Neural cell (in vitro differentiated cells): ENCODE measurements around the gene MAML3. TPM values are rescaled to one million over a fixed set of nuclear protein-coding genes. Genes with fewer than 3 reads are reported as not detected.

Experiments used
- H2AFZ ChIP-seq: fragments of 200-600, 300-800 bp; sonication (generic), shearing (Covaris generic); 2 replicates; pipeline ENCODE4 v1.6.0; 2014; ENCODE audit warnings: low read depth, mild to moderate bottlenecking, antibody characterized with exemption, low read length, moderate library complexity
- H3F3A ChIP-seq: fragments of 200-600 bp; shearing (Covaris generic); 2 replicates; pipeline ENCODE4 v1.6.1; 2016; ENCODE audit warnings: mild to moderate bottlenecking, moderate library complexity, mixed read lengths, antibody characterized with exemption, low read length; ENCODE audit not compliant: insufficient read depth, poor library complexity, severe bottlenecking
- H3K27ac ChIP-seq: fragments of 200-600, 300-800 bp; sonication (generic), shearing (Covaris generic); 2 replicates; pipeline ENCODE4 v1.5.1; 2014; ENCODE audit warnings: mild to moderate bottlenecking, low read length, moderate library complexity
- H3K27me3 ChIP-seq: fragments of 300-800, 200-600 bp; sonication (generic), shearing (Covaris generic); 2 replicates; pipeline ENCODE4 v1.6.0; 2014; ENCODE audit warnings: mild to moderate bottlenecking, low read depth, low read length, moderate library complexity; ENCODE audit not compliant: insufficient read depth
- H3K36me3 ChIP-seq: fragments of 300-800, 200-600 bp; sonication (generic), shearing (Covaris generic); 2 replicates; pipeline ENCODE4 v1.5.1; 2014; ENCODE audit warnings: mild to moderate bottlenecking, antibody characterized with exemption, low read length, moderate library complexity; ENCODE audit not compliant: insufficient read depth
- H3K4me2 ChIP-seq: fragments of 300-800, 200-600 bp; sonication (generic), shearing (Covaris generic); 2 replicates; pipeline ENCODE4 v1.6.0; 2014; ENCODE audit warnings: mild to moderate bottlenecking, low read length
- H3K4me3 ChIP-seq: fragments of 300-800, 200-600 bp; sonication (generic), shearing (Covaris generic); 2 replicates; pipeline ENCODE4 v1.5.1; 2014; ENCODE audit warnings: mild to moderate bottlenecking, low read length, moderate library complexity
- H3K79me2 ChIP-seq: fragments of 200-600 bp; shearing (Covaris generic); replicated peaks from 2 replicates; pipeline ENCODE4 v1.6.0; 2014; ENCODE audit warnings: mild to moderate bottlenecking, low read length, moderate library complexity; ENCODE audit not compliant: insufficient read depth
- H3K9ac ChIP-seq: fragments of 300-800, 200-600 bp; sonication (generic), shearing (Covaris generic); 2 replicates; pipeline ENCODE4 v1.6.1; 2016; ENCODE audit warnings: mild to moderate bottlenecking, low read length, mixed read lengths
- H3K9me2 ChIP-seq: fragments of 200-600 bp; shearing (Covaris generic); 2 replicates; pipeline ENCODE4 v1.6.1; 2016; ENCODE audit warnings: mild to moderate bottlenecking, low read length, mixed read lengths; ENCODE audit not compliant: insufficient read depth
- H3K9me3 ChIP-seq: fragments of 200-600, 300-800 bp; sonication (generic), shearing (Covaris generic); 2 replicates; pipeline ENCODE4 v1.6.1; 2016; ENCODE audit warnings: mild to moderate bottlenecking, mixed run types, low read length, moderate library complexity, mixed read lengths
- H4K20me1 ChIP-seq: fragments of 200-600 bp; shearing (Covaris generic); 2 replicates; pipeline ENCODE4 v1.6.1; 2016; ENCODE audit warnings: mild to moderate bottlenecking, mixed run types; ENCODE audit not compliant: insufficient read depth
- EZH2 ChIP-seq: fragments of 200-600, 300-800 bp; shearing (Covaris generic), sonication (generic); IDR thresholded peaks from 2 replicates; pipeline ENCODE4 v1.6.1; 2014; ENCODE audit warnings: antibody characterized with exemption, low read length, borderline replicate concordance, mild to moderate bottlenecking; ENCODE audit not compliant: insufficient read depth, poor library complexity, severe bottlenecking
- RAD21 ChIP-seq: fragments of 450-650 bp; conservative IDR thresholded peaks from 2 replicates; pipeline ENCODE4 v1.6.1; 2014; ENCODE audit warnings: antibody characterized with exemption, mild to moderate bottlenecking, moderate library complexity
- SMC3 ChIP-seq: fragments of 450-650 bp; conservative IDR thresholded peaks from 2 replicates; pipeline ENCODE4 v1.6.1; 2014; ENCODE audit warnings: antibody characterized with exemption, mild to moderate bottlenecking, moderate library complexity; ENCODE audit not compliant: poor library complexity
- polyA plus RNA-seq: library from polyadenylated mRNA; depleted of rRNA; stranded (reverse); fragments of >200 nt; gene quantifications from 2 replicates; pipeline ENCODE4 v1.2.3, GENCODE V29; 2014
- TF ChIP-seq, protein P1 (sequence below): IDR thresholded peaks from 2 replicates; pipeline ENCODE4 v1.6.1; 2012; ENCODE audit warnings: borderline replicate concordance

The MAML3 gene
- polyA plus RNA-seq, 1 donor from 2014 or later, result 10.2 TPM

DNA sequence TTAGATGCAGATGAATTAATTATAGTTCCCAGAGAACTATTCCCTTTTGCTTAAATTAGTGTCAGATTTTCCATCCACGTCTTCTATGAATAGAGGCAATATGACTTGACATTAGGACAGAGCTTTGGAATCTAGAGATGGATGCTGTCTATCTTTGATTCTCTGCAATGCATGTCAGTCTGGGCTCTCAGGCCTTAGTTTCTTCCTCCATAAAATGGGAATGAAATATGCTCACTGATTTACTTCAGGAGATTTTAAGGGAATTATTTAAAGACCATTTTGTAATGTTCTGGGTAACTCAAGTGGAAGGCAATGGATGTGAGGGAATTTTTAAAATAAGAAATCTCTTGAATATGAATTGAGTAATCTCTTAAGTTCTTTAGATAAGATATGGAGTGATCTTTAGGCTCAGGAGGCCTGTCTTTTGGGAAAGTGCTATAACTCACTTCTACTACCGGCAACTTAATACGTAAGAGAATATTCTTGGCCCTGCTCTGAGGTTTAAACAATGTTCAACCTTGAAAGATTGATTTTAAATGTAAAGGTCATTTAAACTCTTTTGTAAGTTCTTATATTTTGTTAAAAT lies 459.4 kb downstream of the MAML3 start:
- no peaks in the 10 kb centered on the region for H3K79me2 ChIP-seq

DNA sequence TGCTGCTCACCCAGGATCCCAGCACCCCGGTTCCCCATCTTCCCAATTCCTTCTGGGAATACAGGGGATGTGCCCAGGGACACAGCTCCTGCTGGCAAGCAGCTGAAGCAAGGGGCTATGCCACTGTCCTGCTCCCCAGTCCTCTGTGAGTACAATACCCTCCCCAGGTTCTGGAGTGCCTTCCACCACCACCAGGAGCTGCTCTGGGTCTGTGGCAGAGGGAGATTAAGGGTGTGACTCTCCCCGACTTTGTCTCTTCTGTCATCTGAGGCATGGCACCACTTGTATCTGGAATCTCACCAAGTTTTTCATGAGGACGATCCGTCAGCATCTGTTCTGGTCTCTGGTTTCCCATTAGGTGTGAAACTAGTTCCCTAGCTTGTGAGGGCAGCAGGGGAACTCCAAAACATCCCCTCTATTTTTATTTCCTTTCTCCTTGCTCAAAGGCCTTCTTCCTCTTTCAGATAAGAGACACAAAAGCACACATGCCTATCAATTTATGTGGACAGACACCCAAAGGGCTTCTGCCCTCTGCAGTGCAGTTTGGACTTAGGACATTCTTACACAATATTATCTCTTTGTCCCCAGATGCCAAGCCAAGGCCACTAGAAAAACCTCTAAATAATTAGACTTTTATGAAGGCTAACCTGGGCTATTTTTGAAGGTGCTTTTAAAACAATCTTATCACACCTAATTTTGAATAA lies 461.5 kb downstream of the MAML3 start:
- no peaks in the 10 kb centered on the region for H3K9me2 ChIP-seq
- H3K4me3 ChIP-seq, result no peak overlapping the region
- H4K20me1 ChIP-seq, result no peaks in the 10 kb centered on the region
- H3K27me3 ChIP-seq, result no peaks in the 10 kb centered on the region
- H3K79me2 ChIP-seq, result no peaks in the 10 kb centered on the region
- no peak overlapping the region for H3K27ac ChIP-seq
- H2AFZ ChIP-seq, result no peak overlapping the region
- no peaks in the 10 kb centered on the region for H3K9me3 ChIP-seq
- H3F3A ChIP-seq, result no peaks in the 10 kb centered on the region
- no peaks in the 10 kb centered on the region for H3K36me3 ChIP-seq
- TF ChIP-seq RAD21, result no peak
- no peak overlapping the region for H3K4me2 ChIP-seq
- no peak overlapping the region for H3K9ac ChIP-seq

More for the DNA sequence above, 459.4 kb downstream of the MAML3 start:
- Histone ChIP-seq H3K4me3 (no peak overlapping the region), H2AFZ (no peak overlapping the region), H3K9me2 (no peaks in the 10 kb centered on the region), H3K4me2 (no peak overlapping the region), H3F3A (no peaks in the 10 kb centered on the region), H3K36me3 (no peaks in the 10 kb centered on the region), H4K20me1 (no peaks in the 10 kb centered on the region), H3K27me3 (no peaks in the 10 kb centered on the region), H3K27ac (no peak overlapping the region), H3K9ac (no peak overlapping the region), H3K9me3 (no peaks in the 10 kb centered on the region)
- TF ChIP-seq RAD21 (no peak), SMC3 (no peak)

DNA sequence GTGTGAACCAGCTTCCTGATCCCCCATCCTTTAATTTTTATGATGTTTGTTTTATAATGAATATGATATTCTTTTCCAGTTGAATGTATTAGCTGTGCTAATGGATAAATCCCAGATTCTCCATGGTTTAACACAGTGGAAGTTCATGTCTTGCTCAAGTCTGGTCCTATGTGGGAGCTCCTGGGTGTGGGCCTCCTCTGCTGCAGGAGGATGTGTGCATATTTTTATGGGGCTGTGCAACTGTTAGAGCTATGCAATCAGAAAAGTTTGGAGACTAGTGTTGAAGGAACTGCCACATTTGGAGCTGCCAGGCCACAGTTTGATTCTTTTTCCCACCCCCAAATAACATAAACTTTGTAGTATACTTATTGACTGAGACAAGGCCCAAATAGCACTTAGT lies 463.6 kb downstream of the MAML3 start:
- no peaks in the 10 kb centered on the region for H3K36me3 ChIP-seq
- H4K20me1 ChIP-seq, result no peaks in the 10 kb centered on the region
- H3K9me3 ChIP-seq, result no peaks in the 10 kb centered on the region
- no peak overlapping the region for H3K4me2 ChIP-seq
- H3K4me3 ChIP-seq, result no peak overlapping the region
- H2AFZ ChIP-seq, result no peak overlapping the region
- H3F3A ChIP-seq, result no peaks in the 10 kb centered on the region
- H3K27me3 ChIP-seq, result no peaks in the 10 kb centered on the region
- no peaks in the 10 kb centered on the region for H3K79me2 ChIP-seq
- no peaks in the 10 kb centered on the region for H3K9me2 ChIP-seq
- no peak overlapping the region for H3K27ac ChIP-seq
- H3K9ac ChIP-seq, result no peak overlapping the region
- no peak for TF ChIP-seq EZH2
- no peak for TF ChIP-seq RAD21
- TF ChIP-seq, protein P1, sequence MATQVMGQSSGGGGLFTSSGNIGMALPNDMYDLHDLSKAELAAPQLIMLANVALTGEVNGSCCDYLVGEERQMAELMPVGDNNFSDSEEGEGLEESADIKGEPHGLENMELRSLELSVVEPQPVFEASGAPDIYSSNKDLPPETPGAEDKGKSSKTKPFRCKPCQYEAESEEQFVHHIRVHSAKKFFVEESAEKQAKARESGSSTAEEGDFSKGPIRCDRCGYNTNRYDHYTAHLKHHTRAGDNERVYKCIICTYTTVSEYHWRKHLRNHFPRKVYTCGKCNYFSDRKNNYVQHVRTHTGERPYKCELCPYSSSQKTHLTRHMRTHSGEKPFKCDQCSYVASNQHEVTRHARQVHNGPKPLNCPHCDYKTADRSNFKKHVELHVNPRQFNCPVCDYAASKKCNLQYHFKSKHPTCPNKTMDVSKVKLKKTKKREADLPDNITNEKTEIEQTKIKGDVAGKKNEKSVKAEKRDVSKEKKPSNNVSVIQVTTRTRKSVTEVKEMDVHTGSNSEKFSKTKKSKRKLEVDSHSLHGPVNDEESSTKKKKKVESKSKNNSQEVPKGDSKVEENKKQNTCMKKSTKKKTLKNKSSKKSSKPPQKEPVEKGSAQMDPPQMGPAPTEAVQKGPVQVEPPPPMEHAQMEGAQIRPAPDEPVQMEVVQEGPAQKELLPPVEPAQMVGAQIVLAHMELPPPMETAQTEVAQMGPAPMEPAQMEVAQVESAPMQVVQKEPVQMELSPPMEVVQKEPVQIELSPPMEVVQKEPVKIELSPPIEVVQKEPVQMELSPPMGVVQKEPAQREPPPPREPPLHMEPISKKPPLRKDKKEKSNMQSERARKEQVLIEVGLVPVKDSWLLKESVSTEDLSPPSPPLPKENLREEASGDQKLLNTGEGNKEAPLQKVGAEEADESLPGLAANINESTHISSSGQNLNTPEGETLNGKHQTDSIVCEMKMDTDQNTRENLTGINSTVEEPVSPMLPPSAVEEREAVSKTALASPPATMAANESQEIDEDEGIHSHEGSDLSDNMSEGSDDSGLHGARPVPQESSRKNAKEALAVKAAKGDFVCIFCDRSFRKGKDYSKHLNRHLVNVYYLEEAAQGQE, result no peak
